H54 (cell line): ENCODE measurements around the gene NDRG2.

Experiments
- DNase-seq: peaks from one replicate; pipeline ENCODE4 v3.0.0; 2011; ENCODE audit warnings: low spot score, mixed read lengths; ENCODE audit not compliant: insufficient read length
- FAIRE-seq: peaks from 3 replicates; lab custom pipeline; 2011; peaks lifted over from hg19 to GRCh38; lab: Jason Lieb, UNC
- POLR2A ChIP-seq: IDR thresholded peaks from 2 replicates; pipeline ENCODE4 v1.6.1; 2011; ENCODE audit warnings: low read depth, mild to moderate bottlenecking, low read length

NDRG2 gene

GRCh38 chr14:21034707-21035106 is 9.8 kb upstream of the NDRG2 start, which contains the start of gene RNASE13:
TSS of gene RNASE13 (minus strand) at chr14:21034807. CDS start at chr14:21034288, 519 bp downstream.
- DNase-seq: no peak
- FAIRE-seq: no peak
- no peak for TF ChIP-seq POLR2A

GRCh38 chr14:21033133-21033698 is 8.4 kb upstream of the NDRG2 start:
- TF ChIP-seq POLR2A: no peak
- FAIRE-seq: no peak
- no peak for DNase-seq

GRCh38 chr14:21032326-21033132 is 7.7 kb upstream of the NDRG2 start:
- DNase-seq: no peak
- FAIRE-seq: no peak
- TF ChIP-seq POLR2A: no peak

GRCh38 chr14:21030531-21030930 is 5.7 kb upstream of the NDRG2 start:
- FAIRE-seq: no peak
- TF ChIP-seq POLR2A: no peak
- no peak for DNase-seq

- no peak for TF ChIP-seq POLR2A
- FAIRE-seq: no peak
- no peak for DNase-seq
These were observed 5.1 kb upstream of the NDRG2 start, which contains the start of gene TPPP2 for GRCh38 chr14:21029917-21030316. TSS of gene TPPP2 (plus strand) at chr14:21030217. CDS start at chr14:21030582, 365 bp downstream.

- no peak for FAIRE-seq
These were observed 2.1 kb upstream of the NDRG2 start for GRCh38 chr14:21026988-21027315.

GRCh38 chr14:21026274-21026987 is 1.6 kb upstream of the NDRG2 start:
- no peak for FAIRE-seq
- TF ChIP-seq POLR2A: no peak
- DNase-seq: no peak

More at GRCh38 chr14:21026988-21027315, 2.1 kb upstream of the NDRG2 start:
- no peak for TF ChIP-seq POLR2A
- DNase-seq: no peak

GRCh38 chr14:21025371-21026273 is 761 bp upstream of the NDRG2 start:
- FAIRE-seq (no peak), DNase-seq (no peak)
- no peak for TF ChIP-seq POLR2A

GRCh38 chr14:21023817-21024584 is 860 bp downstream of the NDRG2 start:
- DNase-seq (no peak), FAIRE-seq (no peak)
- no peak for TF ChIP-seq POLR2A

GRCh38 chr14:21023174-21023573 is 1.7 kb downstream of the NDRG2 start:
- DNase-seq: no peak
- TF ChIP-seq POLR2A: no peak
- FAIRE-seq: no peak

GRCh38 chr14:21022686-21023085 is 2.2 kb downstream of the NDRG2 start:
- no peak for TF ChIP-seq POLR2A
- DNase-seq (no peak), FAIRE-seq (no peak)

- no peak for TF ChIP-seq POLR2A
- DNase-seq: no peak
- FAIRE-seq: no peak
These were observed 3.8 kb downstream of the NDRG2 start for GRCh38 chr14:21020977-21021545.

GRCh38 chr14:21019366-21019765 is 5.5 kb downstream of the NDRG2 start:
- FAIRE-seq (no peak), DNase-seq (no peak)
- no peak for TF ChIP-seq POLR2A
